Stimulated activated CD8-positive, alpha-beta memory T cell treated with anti-CD3 and anti-CD28 coated beads, Interleukin-4, amount 100 ng/mL, for 48 hours (primary cell): ENCODE results near the gene STIM1.
"Not testable (repeated sequence)": the region's sequence is repeated elsewhere in the genome, so short reads cannot be mapped to it uniquely, and the experiment has no call there.

Source experiments
- DNase-seq: peaks from one replicate; pipeline ENCODE4 v3.0.0-alpha.2; 2020

Gene STIM1

GRCh38 chr11:4130219-4130618 is 274.8 kb downstream of the STIM1 start:
- DNase-seq = not testable (repeated sequence)

- DNase-seq = no peak
These were observed 279.3 kb downstream of the STIM1 start for GRCh38 chr11:4134806-4135205.

GRCh38 chr11:4138497-4138896 is 283.0 kb downstream of the STIM1 start:
- DNase-seq = no peak

DNA sequence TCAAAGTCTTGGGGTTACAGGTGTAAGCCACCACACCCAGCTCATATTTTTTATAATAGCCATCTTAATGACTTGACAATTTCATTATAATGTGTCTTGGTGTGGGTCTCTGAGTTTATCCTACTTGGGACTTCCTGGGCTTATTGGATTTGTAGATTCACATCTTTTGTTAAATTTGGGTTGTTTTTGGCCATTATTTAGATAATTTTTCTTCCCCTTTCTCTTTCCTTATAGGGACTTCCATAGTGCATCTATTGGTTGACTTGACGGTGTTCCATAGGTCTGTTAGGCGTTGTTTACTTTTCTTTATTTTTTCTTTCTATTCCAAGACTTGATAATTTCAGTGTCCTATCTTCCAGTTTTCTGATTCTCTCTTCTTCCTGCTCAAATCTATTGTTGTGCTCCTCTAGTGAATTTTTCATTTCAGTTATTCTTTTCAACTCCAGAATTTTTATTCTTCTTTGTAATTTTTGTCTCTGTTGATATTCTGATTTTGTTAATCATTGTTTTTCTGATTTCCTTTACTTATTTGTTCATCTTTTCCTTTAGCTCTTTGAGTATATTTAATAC is 284.7 kb downstream of the STIM1 start:
- no peak for DNase-seq
